ENCODE measurements around the gene PHOX2A. TPM values are rescaled to one million over a fixed set of nuclear protein-coding genes. Genes with fewer than 3 reads are reported as not detected.

The PHOX2A gene
- total RNA-seq = not detected in 2 replicates

GRCh38 chr11:72244060-72244360, at the start of gene PHOX2A:
PHOX2A (minus strand) TSS chr11:72244176; CDS start chr11:72244004, 172 bp downstream.

DNA sequence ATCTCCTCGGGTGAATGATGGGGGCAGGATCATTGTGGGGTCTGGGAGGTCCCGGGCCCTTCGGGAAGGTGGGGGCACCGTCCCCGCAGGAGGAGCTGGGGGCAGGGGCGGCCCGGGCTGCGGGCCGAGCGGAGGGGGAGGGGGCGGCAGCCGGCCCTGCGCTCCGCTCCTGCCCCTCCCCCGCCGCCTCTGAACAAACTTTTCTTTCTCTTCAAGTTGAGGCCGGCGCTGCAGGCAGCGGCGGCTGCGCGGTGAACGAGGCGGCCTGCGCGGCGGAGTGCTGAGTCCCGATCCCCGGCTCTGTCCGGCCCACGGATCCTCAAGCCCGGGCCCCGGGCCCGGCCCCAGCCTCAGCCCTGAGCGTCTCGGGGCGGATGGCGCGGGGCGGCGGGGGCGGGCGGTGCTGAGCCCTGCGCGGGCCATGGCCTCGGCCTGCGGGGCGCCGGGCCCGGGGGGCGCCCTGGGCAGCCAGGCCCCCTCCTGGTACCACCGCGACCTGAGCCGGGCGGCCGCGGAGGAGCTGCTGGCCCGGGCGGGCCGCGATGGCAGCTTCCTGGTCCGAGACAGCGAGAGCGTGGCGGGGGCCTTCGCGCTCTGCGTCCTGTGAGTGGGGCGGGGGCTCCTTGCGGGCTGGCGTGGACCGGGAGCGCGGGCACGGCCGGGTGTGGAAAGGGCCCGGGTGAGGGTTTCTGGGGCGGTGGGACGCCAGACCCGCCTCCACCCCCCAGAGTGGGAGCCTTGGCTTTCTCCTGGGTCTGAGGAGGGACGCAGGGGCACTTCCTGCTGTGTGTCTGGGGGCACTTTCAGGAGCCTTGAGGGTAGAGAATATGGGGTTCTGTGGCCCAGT, 19.2 kb downstream of the PHOX2A start, which contains the start of gene INPPL1:
TSS of gene INPPL1 (plus strand) at position 204 of the 847 bp plus-strand sequence. CDS start at position 422, 218 bp downstream.

GRCh38 chr11:72216638-72217037, 27.3 kb downstream of the PHOX2A start, which contains the start of gene FOLR2:
FOLR2 (plus strand) TSS chr11:72216794; CDS start chr11:72218585, 1,791 bp downstream.

GRCh38 chr11:72191961-72192381, 52.0 kb downstream of the PHOX2A start, which contains the start of gene FOLR1:
FOLR1 (plus strand) TSS chr11:72192140; CDS start chr11:72192174, 34 bp downstream.

Other genes with a start within 250 kb of the PHOX2A start
- 2.7 and 4.5 TPM in 2 replicates for gene IL18BP, start 245.3 kb downstream of the PHOX2A start, total RNA-seq
- gene NUMA1, start 163.6 kb downstream of the PHOX2A start, total RNA-seq = 121 and 150 TPM in 2 replicates
- 2.4 and 4.3 TPM in 2 replicates for gene LRRC51, start 163.3 kb downstream of the PHOX2A start, total RNA-seq
- 62.6 and 63.0 TPM in 2 replicates for gene LAMTOR1, start 140.9 kb downstream of the PHOX2A start, total RNA-seq
- not detected in 2 replicates for gene TOMT, start 138.3 kb downstream of the PHOX2A start, total RNA-seq
- 15.4 and 17.4 TPM in 2 replicates for gene ANAPC15, start 131.5 kb downstream of the PHOX2A start, total RNA-seq
- gene FOLR3, start 108.5 kb downstream of the PHOX2A start, total RNA-seq = 0.23 TPM in 1 of 2 replicates, not detected in the other
- not detected in 2 replicates for gene FOLR1, start 52.0 kb downstream of the PHOX2A start, total RNA-seq
- gene FOLR2, start 27.4 kb downstream of the PHOX2A start, total RNA-seq = not detected in 2 replicates
- 78.4 and 102 TPM in 2 replicates for gene INPPL1, start 19.4 kb downstream of the PHOX2A start, total RNA-seq
- gene CLPB, start 190.4 kb upstream of the PHOX2A start, total RNA-seq = 36.5 and 47.5 TPM in 2 replicates

Data from smooth muscle cell of the umbilical artery (primary cell).